ENCODE data around the gene PITPNC1.
"Not testable (repeated sequence)": the region's sequence is repeated elsewhere in the genome, so short reads cannot be mapped to it uniquely, and the experiment has no call there.

The PITPNC1 gene

GRCh38 chr17:67489273-67489672 lies 112.2 kb downstream of the PITPNC1 start:
- DNase-seq (peak; percentile 46), ATAC-seq (peak; percentile 59)

DNA sequence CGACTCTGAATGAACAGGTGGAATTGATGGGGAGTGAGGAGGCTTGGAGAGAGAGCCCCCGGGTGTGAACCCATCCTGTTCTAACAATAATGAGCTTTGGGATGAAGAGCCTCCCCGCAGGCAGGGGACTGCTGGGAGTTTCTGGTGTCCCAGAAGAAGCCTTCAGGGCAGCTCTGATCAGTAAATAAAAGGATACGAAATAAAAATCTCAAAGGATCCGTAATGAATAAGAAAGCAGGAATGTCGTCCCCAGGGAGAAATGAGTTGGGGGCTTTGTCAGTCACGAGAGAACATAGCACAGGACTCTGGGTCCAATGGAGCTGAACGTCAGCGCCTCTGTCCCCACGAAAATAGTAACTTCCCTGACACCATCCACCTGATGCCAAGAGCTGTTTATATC lies 113.4 kb downstream of the PITPNC1 start:
- DNase-seq (no peak), ATAC-seq (no peak)

- DNase-seq (no peak), ATAC-seq (no peak)
Measured at GRCh38 chr17:67491009-67491680, 114.1 kb downstream of the PITPNC1 start.

GRCh38 chr17:67491681-67492024 lies 114.6 kb downstream of the PITPNC1 start:
- DNase-seq (no peak), ATAC-seq (no peak)

GRCh38 chr17:67492251-67492740 lies 115.2 kb downstream of the PITPNC1 start:
- no peak for DNase-seq
- peak; percentile 14 for ATAC-seq

- no peak for ATAC-seq
- no peak for DNase-seq
Measured at GRCh38 chr17:67492824-67493517, 115.9 kb downstream of the PITPNC1 start.

GRCh38 chr17:67493812-67494211 lies 116.7 kb downstream of the PITPNC1 start:
- no peak for DNase-seq
- ATAC-seq, result no peak

GRCh38 chr17:67495534-67495933 lies 118.5 kb downstream of the PITPNC1 start:
- DNase-seq, ATAC-seq: not testable (repeated sequence)

- ATAC-seq (peak; percentile 67), DNase-seq (no peak)
Measured at GRCh38 chr17:67496286-67496685, 119.2 kb downstream of the PITPNC1 start.

- DNase-seq, result no peak
- no peak for ATAC-seq
Measured at GRCh38 chr17:67499685-67500084, 122.6 kb downstream of the PITPNC1 start.

GRCh38 chr17:67500261-67500660 lies 123.2 kb downstream of the PITPNC1 start:
- no peak for DNase-seq
- no peak for ATAC-seq

- ATAC-seq (no peak), DNase-seq (no peak)
Measured at GRCh38 chr17:67500677-67501300, 123.7 kb downstream of the PITPNC1 start.

DNA sequence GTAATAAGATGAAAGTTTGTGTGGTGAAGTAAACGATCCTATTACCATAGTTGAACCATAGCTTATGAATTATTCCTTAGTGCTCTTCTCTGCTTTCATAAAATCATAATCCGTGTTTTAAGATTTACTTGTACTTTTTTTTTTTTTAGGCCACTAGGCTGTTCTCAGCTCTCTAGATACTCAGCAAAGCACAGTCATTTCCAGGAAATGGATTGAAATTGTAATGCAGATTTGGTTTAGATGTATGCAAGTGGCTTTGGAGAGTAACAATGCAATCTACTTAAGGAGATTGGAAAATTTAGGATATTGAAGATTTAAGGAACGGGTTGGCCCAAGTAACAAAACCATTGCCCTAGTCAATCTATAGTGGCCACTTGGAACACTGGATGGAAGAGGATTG lies 125.1 kb downstream of the PITPNC1 start:
- ATAC-seq (no peak), DNase-seq (no peak)

- DNase-seq (no peak), ATAC-seq (peak; percentile 78)
Measured at GRCh38 chr17:67503184-67503583, 126.1 kb downstream of the PITPNC1 start.

DNA sequence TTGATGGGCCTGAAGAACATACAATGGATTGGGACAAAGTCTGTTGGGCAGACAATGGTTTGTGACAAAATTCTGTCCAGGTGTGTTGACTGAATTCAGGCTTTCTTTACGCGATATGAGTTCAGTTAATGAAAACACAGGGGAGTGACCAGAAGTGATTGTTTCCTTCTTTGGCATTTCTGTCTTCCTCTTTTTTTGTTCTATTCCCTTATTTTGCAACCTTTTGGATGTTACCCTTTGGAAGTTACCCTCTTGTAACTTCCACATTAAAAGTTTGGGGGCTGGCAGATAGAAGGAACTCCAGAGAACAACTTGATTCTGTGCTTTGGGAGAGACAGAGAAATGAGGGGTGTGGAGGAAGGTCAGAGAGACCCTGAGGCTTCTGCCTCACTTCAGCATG lies 126.7 kb downstream of the PITPNC1 start:
- DNase-seq, result no peak
- no peak for ATAC-seq

GRCh38 chr17:67504182-67504581 lies 127.1 kb downstream of the PITPNC1 start:
- ATAC-seq, result no peak
- DNase-seq, result no peak

- DNase-seq, result no peak
- ATAC-seq, result peak; percentile 83
Measured at GRCh38 chr17:67506966-67507365, 129.9 kb downstream of the PITPNC1 start.

DNA sequence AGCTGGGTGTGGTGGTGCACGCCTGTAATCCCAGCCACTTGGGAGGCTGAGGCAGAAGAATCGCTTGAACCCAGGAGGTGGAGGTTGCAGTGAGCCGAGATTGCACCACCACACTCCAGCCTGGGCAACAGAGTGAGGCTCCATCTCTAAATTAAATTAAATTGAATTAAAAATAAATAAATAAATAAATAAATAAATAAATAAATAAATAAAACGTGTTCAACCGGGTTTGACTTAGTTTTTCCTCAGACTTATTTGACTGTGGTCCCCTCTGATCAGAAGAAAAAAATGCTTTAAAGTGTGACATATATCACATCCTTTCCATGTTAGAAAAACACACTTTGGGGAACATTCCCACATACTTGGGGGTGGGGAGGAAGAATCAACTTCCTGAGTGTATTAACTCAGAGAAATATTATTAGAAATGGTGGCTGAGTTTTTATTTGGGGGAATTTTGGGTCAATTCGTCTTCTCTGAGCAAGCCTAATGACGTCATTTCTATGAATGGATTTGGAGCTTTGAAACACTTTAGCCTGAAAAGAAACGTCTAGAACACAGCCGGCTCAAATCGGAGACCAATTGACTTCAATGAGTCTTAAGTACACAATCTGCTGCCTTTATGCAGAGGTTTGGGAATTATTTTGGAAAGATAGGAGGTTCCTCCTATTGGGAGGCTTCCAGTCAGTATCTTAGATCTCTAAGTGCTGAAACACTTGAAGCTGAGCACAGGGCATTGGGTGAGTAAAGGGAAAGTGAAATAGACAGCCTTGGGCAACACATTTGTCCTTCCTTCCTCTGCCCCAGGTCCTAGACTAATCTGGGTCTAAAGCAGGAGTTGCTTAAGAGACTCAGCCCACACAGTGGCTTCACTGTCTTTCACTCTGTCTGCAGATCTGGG lies 132.6 kb downstream of the PITPNC1 start:
- ATAC-seq (no peak), DNase-seq (no peak)

DNA sequence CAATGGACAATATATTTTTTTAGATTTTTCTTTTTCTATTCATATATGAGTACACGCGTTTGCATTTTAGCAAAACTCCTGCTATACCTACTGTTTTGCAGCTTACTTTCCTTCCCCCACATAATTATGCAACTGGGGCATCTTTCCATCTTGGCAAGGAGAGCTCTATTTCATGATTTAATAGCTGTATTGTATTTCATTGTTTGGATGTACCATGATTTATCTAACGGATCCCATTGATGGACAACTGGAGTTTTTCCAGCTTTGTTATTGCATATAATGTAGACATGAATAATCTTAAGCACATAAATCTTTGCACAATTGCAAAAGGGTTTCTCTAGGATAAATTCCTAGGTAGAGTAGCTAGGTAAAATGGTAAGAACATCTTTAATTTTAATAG lies 133.9 kb downstream of the PITPNC1 start:
- DNase-seq, result no peak

GRCh38 chr17:67511804-67512203 lies 134.7 kb downstream of the PITPNC1 start:
- no peak for DNase-seq
- ATAC-seq, result no peak

More for the DNA sequence above, 133.9 kb downstream of the PITPNC1 start:
- ATAC-seq, result no peak

DNA sequence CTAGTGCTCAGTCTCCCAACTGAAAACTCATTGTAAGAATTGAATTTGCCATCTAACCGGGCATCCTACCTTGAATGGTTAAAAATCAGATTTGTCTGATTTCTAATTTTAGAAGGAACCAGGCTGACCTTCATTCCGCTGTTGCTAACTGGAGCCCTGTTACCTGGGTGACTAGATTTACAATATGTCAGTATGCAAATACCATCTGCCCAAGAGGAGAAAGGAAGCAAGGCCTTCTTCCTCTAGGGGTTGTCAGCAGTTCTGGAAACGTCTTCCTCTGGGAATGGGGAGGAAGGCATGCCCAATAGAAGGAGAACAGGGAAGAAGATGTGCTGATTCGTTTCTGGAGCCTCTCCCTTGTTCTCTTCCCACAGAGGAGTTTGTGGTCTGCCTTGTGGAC lies 137.9 kb downstream of the PITPNC1 start:
- ATAC-seq (no peak), DNase-seq (no peak)

- no peak for ATAC-seq
- no peak for DNase-seq
Measured at GRCh38 chr17:67515490-67516083, 138.5 kb downstream of the PITPNC1 start.

Data from stimulated activated naive CD8-positive, alpha-beta T cell treated with anti-CD3 and anti-CD28 coated beads, Interleukin-15, Interleukin-2, amounts not matched to agents 100 U/mL and 50 U/mL, for 24 hours (primary cell).